8988T (cell line): ENCODE measurements around the gene TMA7B.

Experiments used
- DNase-seq: peaks from one replicate; pipeline ENCODE4 v3.0.0; 2011

TMA7B gene

DNA sequence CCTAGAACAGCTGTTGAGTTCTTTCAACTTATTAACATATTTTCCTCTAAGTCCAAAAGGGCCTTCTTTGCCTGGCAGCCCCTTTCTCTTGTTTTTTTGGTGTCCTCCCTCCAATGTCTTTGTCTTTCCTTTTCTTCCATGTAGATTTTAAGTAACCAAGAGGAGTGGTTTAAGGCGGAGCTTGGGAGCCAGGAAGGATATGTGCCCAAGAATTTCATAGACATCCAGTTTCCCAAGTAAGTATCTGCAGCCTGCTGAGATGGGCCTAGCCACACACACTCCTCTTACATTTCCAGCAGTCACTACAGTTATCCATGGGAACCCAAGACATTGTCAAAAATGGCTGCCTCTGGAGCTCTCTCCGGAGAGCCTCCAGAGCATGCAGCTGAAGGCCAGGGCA lies 4.5 kb upstream of the TMA7B start:
- no peak for DNase-seq

DNA sequence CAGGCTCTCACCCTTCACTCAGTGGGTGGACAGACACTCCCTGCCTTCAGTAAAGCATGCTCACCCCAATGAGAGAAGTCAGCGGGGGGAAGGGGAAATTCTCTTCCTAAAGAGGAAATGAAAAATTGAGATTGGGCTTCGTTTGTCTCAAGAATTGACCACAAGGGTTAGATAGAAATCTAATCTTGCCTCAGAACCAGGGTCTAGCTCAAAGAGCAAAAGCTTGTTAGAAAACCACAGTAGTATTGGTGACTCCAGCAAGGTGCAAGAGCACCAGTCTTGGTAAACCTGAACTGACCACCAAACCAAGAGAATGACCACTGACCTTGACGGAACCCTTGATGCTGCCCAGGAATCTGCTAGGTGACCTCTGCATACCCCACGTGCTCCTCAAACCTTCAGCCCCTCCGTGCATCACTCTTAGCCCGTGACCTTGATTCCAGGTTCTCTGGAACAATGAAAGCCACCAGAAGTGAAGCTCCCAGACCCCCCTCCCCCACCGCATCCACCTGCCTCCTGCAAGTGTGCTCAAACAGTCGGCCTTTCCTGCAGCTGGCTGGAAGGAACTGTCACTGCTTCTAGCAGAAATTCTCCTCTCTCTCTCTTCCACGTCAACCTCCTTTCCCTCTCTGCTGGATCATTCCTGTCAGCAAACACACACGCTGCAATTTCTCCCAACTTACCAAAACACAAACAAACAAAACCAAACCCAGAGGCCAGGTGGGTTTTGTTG lies 3.1 kb upstream of the TMA7B start:
- no peak for DNase-seq

DNA sequence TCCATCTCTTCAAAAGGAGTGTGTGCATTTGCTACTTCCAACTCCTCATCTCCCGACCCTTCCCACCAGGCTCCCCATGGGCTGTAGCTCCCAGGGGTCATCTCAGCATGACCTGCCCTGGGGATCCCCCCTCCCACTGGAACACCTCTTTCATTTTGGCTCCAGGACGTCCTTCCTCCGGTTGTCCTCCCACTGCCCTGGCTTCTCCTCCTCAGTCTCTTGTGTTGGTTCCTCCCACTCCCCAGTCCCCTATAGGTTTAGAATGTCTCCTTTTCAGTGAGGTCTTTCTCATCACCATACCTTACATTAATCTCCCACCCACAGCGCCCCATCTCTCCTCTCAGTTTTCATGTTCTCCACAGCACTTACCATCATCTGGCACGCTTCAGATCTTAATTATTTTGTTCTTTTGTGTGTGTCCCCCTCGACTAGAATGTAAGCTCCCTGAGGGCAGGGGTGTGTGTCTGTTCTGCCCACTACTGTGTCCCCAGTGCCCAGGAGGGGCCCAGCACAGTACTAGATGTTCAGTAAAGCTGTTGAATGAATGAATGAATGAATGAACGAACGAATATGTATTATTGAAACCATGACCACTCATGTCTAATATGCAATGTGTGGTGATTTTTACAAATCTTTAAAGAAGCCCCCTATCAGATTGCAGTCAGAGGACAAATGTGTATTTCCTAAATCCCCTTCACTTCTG lies 2.0 kb upstream of the TMA7B start:
- DNase-seq, result no peak

DNA sequence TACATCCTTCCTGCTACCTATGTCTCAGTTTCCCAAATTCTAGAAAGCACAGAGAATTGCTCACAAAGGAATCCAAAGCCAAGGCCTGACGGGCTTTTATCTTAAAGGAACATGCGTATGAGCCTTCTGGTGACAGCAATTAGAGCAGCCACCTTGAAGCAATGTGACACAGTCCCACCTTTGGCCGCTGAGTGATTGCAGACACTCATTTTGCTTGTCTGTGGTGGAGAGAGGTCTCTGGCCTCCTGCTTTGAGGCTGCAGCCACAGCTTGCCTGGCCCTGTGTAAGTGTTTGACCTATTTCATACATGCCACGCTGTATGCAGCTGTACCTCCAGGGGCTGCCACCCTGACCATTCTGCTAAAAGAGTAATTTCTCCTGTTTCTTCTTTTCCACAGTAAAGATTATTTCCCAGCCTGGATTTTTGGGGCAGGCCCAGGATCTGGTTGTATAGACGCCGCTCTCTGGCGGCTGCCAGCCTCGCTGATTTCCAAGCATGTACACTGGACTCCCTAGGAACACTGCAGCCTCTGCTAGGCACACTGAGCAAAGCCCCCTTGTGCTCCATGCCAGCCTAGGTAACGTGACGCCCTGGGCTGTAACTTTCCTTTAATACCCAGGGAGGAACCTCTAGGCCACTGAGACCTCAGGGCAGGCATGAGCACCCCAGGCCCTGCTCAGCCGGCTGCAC lies 1.1 kb upstream of the TMA7B start:
- DNase-seq, result no peak

DNA sequence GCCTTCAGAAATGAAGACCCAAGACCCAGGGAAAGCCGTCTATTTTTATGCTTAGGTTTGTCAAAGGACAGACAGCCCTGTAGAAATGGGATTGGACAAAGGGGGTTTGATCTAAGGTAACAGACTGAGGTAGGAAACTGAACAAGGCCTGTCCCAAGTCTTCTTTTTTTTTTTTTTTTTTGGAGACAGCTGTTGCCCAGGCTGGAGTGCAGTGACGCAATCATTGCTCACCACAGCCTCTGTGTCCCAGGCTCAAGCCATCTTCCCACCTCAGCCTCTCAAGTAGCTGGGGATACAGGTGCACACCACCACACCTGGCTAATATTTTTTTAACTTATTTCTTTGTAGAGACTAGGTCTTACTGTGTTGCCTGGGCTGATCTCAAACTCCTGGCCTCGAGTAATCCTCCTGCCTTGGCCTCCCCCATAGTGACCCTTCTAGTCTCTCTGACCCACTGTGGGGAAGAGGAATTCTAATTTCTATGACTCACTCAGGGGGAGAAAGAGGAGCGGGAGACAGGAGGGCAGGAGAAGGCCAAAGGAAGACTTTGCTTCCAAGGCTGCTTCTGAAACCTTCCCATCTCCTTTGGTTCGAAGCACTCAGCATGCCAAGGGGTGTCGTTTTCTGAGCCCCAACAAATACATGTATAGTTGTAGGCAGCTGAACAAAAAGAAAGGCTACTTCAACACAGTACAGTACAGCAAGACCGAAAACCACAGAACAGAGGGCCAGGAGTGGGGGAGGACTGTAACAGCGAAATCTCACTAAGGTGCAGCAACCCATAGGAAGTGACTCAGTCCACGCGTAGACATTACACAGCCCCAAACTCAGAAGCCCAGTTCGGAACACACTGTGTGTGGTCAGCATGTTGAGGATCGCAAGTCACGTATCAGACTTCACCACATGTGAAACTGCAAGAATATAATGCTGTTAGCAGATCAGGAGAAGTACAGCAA lies 872 bp downstream of the TMA7B start:
- no peak for DNase-seq

DNA sequence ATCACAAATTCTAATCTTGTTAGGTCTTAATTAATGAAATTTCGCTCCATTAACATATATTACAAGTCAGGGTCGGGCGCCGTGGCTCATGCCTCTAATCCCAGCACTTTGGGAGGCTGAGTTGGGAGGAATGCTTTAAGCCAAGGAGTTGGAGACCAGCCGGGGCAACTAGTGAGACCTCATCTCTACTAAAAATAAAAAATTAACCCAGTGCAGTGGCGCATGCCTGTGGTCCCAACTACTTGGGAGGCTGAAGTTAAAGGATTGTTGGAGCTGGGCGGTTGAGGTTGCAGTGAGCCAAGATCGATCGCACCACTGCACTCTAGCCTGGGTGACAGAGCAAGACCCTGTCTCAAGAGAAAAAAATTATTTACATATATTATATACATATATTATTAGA lies 1.9 kb downstream of the TMA7B start:
- no peak for DNase-seq

DNA sequence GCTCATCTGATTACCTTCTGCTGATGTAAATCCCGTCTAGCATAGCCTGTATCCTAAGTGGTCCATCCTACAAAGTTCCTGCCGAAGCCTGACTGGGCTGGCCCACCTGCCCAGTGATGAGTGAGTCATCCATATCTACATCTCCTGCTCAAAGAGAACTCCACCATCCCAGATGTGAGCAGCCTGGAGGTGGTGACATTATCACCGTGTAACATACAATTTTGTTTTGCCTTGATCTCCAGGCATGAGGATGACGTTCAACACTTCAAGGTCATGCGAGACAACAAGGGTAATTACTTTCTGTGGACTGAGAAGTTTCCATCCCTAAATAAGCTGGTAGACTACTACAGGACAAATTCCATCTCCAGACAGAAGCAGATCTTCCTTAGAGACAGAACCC lies 5.6 kb downstream of the TMA7B start:
- no peak for DNase-seq

DNA sequence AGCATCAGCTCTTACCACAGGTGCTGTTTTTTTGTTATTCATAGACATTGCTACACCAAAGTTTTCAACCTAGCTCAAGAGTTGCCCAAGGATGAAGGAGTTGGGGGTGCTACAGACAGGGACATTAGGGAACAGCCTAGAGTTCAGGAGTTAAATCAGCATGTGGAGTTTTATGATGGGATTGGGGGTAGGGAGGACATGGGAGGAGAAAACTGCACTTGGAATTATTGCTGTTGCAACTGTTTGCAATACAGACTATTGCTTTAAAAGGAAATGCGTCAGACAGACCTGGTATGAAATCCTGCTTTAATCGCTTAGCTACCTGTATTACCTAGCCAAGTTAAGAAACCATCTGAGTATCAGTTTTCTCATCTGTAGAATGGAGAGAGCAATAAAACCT lies 6.3 kb downstream of the TMA7B start:
- DNase-seq, result no peak

DNA sequence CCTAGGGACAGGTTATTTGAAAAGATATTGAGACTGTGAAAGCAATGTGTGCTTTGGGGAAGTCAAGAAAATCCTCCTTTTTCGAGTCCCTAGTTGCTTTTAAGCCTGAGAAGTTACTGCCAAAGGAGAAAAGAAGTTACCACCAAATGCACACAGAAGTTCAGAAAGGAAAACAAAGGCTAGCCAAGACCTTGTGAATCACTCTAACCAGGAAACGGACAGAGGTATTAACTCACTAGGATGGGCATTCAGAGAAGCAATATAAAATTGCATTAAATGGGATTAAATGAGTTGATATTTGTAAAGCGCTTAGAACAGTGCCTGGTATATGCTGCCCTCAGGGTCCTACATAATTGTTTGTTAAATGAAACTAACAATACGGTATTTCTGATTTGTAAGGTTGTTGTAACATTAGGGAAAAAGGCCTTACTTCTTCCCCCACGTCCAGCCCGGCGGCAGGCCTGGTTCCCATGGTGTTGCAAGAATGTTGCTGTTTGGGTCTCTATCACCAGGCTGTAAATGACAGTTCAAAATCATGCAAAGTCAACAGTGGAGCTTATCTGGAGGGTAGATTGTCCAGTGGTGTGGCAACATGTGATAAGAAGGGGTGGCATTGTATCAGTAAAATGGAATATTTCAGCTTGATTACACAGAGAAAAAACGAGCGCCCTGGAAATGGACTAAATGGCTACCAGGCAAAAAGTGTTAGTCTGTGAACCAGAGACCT lies 7.1 kb downstream of the TMA7B start:
- DNase-seq, result no peak

DNA sequence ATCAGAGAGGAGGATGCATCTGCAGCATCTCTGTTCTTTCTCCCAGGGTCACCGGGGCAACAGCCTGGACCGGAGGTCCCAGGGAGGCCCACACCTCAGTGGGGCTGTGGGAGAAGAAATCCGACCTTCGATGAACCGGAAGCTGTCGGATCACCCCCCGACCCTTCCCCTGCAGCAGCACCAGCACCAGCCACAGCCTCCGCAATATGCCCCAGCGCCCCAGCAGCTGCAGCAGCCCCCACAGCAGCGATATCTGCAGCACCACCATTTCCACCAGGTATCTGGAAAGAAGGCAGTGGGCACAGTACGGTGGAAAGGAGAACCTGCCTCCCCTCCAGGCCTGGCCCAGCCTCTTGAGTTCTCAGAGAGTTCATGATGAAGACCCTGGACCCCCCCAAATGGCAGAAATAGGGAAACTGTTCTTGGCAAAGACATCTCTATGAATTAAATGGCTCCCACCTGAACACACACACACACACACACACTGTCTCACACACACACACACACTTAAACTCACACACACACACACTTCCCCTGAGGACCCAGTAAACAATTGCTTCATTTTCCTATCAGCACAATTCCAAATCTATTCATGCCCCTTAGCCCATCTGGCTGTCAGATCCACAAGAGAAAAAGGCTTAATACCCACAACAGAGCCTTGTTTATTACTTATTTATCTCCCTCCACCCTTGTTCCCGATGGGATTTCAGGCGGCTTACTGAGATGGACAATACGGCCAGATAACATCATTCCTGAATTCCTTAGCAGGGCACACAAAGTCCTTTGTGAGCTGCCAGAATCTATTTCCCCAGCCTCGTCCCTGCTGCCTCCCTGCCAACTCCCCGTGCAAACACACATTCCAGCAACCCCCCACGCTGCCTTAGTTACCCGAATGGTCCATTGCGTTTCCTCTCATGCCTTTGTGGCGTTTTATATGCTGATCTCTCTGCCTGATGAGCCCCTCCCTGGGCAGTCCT lies 8.1 kb downstream of the TMA7B start:
- DNase-seq, result no peak

DNA sequence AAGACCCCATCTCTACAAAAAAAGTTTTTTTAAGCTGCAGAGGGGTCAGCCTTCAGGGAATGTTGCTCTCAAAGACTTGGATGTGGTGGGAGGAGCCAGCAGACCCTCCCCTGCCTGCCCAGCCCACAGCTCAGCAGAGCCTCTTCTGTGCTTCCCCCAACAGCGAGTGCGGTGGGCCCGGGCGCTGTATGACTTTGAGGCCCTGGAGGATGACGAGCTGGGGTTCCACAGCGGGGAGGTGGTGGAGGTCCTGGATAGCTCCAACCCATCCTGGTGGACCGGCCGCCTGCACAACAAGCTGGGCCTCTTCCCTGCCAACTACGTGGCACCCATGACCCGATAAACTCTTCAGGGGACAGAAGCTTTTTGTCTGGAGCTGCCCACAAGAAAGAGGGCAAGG lies 10.5 kb downstream of the TMA7B start:
- no peak for DNase-seq

DNA sequence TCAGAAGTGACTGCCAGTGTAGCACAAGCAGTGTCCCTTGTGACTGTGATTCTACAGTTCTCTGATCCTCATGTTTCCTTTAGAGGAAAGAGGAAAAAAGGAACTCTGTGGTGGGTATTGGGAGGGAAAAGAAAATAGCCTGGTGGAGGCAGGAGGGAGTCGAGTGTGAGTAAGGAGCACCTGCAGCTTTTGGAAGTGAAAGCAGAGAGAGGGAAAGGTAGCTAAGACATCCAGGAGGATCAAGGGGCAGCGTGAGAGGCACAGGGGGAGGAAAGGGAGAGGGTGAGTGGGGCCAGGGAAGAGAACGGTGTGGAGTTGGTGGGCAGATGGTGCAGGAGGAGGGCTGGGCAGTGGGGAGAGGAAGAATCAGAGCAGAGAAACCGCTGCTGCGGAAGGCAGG lies 12.4 kb downstream of the TMA7B start:
- DNase-seq, result no peak

DNA sequence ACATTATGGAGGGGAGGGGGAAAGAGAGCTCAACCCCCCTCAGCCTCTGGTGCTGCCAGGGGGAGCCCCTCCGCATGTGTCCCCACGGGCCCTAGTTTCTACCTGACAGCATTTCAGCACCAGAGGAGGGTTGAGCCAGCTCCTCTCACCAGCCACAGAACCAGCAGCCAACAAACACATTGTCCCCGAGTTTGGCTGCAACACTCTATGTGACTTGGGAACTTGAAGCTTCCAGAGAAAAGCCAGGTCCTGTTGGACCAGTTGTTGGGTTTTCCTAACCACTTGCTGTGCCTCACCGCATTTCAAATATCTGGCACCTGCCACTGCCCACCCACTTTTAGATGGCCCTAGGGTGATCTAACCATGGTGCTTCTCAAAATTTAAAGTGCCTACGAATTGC lies 13.5 kb downstream of the TMA7B start:
- DNase-seq, result no peak

DNA sequence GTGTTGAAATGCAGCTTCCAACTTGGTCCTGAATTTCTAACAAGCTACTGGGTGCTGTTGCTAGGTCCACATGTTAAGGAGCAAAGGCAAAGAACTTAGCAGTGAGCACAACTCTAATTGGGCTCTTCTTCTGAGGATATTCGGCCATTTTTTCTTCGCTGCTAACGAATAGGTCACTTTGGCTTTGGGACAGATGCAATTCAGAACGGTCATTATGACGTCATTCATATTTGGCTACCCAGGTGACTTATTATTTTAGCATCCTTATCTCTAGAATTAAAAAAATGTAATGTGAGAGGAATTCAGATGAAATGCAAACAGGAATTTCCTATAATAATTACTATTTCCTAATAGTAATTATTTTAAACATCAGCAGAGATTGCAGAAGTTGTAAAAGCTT lies 13.9 kb downstream of the TMA7B start:
- no peak for DNase-seq

DNA sequence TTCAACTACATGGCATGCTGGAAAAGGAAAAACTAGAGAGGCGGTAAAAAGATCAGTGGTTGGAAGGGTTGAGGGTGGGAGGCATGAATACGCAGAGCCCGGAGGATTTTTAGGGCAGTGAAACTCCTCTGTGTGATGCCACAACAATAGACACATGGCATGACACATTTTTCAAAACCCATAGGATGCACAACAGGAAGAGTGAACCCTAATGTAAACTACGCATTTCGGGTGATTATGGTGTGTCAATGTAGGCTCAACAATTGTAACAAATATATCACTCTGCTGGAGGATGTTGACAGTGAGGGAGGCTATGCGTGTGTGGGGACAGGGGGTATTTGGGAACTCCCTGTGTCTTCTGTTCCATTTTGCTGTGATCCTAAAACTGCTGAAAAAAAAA lies 18.9 kb downstream of the TMA7B start:
- DNase-seq, result no peak

DNA sequence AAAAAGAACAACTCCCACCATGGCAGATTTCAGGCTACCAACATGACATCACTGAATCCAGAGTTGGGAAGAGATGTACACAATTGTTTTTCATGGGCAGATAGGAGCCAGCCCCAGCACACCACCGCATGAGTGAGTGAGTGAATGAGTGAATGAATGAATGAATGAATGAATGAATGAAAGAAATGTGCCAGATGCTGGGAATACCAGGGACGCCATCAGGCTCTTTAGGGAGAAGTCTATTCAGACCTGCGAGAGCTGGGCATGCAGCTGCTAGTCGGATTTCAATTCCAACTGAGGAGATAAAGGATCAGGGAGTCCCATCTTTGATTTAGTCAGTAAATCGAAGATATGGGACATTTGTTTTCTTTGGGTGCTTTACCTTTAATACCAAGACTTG lies 19.3 kb downstream of the TMA7B start:
- DNase-seq, result no peak

DNA sequence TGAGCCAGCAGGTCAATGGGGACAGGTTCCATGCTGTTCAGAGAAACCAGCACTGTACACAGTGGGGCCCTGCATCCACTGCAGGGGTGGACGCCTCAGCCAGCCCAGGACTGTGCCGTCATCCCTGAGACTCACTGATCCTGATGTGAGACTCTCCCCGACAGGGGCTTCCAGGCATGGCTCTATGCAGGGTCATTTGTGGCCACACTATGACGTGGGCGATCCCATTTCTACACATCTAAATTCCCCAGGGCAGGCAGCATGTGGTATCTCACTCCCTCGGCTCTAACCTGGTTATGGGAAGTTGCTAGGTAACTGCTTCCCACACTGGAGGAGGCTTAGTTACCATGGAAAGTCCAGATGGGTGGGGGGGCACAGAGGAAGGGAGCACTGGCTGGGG lies 20.4 kb downstream of the TMA7B start:
- no peak for DNase-seq

DNA sequence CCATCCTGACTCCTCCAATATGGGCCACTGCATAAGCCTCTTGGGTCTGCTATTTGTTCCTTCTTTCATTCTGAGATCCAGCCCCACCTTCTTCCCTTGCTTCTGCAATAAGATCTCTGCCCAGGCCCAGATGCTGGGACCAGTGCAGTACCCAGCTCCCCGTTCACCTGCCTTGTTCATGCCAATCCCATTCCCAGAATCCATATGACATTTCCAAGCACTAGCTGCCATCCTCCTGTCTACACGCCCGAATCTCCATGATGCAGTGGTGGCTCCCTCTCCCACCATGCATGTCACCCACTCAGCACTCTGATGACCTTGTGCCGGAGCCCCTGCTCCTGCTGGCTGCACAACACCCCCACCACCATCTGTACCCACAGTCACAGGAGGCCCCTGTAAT lies 23.1 kb downstream of the TMA7B start:
- DNase-seq, result no peak

DNA sequence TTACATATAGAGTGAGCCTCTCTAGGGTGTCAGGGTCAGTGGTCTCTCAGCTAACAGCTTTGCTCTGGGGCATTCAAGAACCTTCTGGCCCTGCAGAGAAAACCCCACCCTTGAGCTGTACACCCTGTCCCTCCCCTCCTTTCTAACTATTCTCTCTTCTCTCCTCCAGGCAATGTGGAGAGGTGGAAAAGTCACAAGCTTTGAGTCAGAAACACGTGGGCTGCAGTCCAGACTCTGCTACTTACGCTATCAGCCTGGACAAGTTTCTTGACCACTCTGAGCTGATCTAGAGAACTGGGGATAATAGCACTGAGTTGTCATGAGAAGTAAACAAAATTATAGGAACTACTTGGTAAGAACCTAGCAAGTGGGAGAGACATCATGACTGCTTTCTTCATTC lies 23.8 kb downstream of the TMA7B start:
- no peak for DNase-seq

DNA sequence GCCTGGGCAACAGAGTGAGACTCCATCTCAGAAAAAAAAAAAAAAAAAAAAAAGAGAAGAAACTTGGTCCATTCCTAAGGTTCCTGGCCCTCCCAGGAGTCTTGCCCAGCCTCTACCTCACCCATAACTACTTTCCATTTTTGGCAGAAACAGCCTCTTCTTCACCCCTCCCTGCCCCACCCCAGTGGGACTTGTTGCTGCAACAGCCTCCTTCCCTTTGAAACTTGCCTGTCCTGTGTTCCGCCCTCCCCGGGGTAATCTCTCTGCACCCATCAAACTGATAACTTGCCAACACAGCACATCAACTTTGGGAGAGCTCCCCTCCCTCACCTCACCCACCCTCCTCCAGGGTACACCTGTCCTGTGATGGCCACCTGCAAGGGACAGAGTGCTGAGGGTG lies 24.5 kb downstream of the TMA7B start:
- no peak for DNase-seq

DNA sequence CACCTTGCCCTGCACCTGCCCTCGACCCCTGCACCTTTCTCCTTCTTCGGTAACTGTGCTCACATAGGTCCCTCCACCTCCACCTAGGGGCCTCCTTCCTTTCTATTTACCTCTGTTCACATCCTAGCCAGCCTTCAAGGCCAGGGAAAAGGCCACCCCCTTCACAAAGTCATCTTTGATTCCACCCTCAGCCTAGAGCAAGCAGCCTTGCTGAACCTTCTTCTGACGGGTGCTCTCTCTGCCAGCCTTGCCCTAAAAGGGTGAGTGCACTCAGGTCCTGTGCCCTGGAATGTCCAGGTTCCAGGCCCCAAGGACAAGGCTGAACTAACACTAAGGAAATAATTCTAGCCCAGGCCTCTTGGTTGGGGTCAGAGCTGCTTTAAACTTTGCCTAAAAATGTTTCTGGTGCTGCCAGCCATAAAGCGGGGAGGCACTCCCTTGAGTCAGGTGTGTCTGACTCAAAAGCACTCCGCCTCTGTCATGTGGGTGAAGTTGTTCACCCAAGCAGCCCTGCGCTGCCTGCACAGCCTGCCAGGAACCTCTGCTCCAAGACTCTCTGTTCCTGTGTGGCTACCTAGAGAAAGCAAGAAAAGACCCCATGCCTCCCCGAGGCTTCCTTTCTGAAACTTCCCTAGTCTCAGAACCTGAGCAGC lies 25.3 kb downstream of the TMA7B start:
- DNase-seq, result no peak
